ENCODE measurements around the gene LAMTOR5. TPM values are rescaled to one million over a fixed set of nuclear protein-coding genes. Genes with fewer than 3 reads are reported as not detected.

LAMTOR5 gene
- total RNA-seq, 2 donors from 2014 or later, result 130 to 146 TPM

- Histone ChIP-seq H3K4me3 (no peak overlapping the region), H3K9ac (ENCODE audit: low read depth in 2 of 2, low read length in 2 of 2) (no peak overlapping the region), H3K9me3 (no peaks in the 10 kb centered on the region), H3K27ac (no peak overlapping the region), H3K36me3 (peaks cover 3% of the 10 kb centered on the region), H3K4me1 (no peaks in the 10 kb centered on the region), H3K27me3 (no peaks in the 10 kb centered on the region)
- no peak for TF ChIP-seq CTCF (IDR thresholded peaks at IDR 0.05)
- intact Hi-C loops (cut with DNase I), result no loop called here
- DNase-seq, result no peak
Observed at GRCh38 chr1:110383251-110383990, 24.1 kb downstream of the LAMTOR5 start.

DNA sequence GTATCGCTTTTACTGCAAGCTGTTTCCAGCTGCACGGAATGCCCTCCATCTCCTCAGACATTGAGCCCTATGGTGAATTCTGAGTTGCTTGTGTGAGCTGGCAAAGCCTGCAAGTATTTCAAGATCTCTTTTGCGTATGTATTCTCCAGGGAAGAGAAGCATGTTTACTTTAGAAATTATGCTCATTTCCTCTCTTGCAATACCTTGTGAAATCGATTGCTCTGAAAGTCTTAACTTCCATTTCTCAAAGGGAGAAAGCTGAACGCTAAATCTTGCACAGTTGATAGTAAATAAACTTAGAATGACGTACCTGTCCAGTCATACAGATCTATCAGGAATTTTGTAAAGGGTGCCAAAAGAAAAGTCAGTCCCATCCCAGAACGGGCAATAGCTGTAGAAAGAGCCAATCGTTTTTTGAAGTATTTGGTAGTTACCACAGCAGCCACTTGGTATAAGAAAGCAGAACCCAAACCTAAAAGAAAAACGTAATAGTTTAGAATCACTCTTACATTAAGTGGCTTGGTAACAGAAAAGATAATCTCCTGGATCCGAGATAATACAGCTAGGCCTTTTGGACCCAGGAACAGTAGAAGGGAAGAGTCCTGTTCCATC, 26.7 kb downstream of the LAMTOR5 start:
- TF ChIP-seq CTCF (IDR thresholded peaks at IDR 0.05), result no peak

DNA sequence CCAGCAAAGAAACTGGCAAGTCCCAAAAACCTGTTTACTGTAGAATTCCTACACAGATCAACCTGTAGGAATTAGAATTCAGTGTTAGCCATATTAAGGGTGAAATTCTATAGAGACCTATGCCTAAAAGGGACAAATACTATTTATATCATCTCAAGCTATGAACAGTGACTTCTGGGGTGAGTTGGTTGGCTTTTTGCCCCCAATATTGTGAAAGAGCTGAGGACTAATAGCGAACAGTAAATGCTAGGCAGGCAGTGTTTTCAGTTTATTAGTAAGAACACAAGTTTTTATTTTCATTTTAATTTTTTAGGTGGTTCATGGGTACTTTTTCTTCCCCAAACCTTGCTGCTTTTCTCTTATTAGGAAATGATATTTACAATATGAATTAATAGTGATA, 32.0 kb downstream of the LAMTOR5 start:
- TF ChIP-seq CTCF (IDR thresholded peaks at IDR 0.05), result no peak
- Histone ChIP-seq H3K36me3 (peaks cover 5% of the 10 kb centered on the region), H3K9ac (ENCODE audit: low read depth in 2 of 2, low read length in 2 of 2) (no peak overlapping the region), H3K27me3 (no peaks in the 10 kb centered on the region), H3K9me3 (no peaks in the 10 kb centered on the region), H3K4me3 (no peak overlapping the region), H3K4me1 (no peaks in the 10 kb centered on the region), H3K27ac (no peak overlapping the region)
- intact Hi-C loops (cut with DNase I), result no loop called here
- no peak for DNase-seq

More for the DNA sequence above, 26.7 kb downstream of the LAMTOR5 start:
- H3K9me3 ChIP-seq, result no peaks in the 10 kb centered on the region
- H3K4me1 ChIP-seq, result no peaks in the 10 kb centered on the region
- H3K27ac ChIP-seq, result no peak overlapping the region
- no peak overlapping the region for H3K4me3 ChIP-seq
- H3K36me3 ChIP-seq, result peaks cover 5% of the 10 kb centered on the region
- H3K27me3 ChIP-seq, result no peaks in the 10 kb centered on the region
- no peak for DNase-seq
- H3K9ac ChIP-seq (ENCODE audit: low read depth in 2 of 2, low read length in 2 of 2), result no peak overlapping the region
- intact Hi-C loops (cut with DNase I), result no loop called here

- Histone ChIP-seq H3K27me3 (no peaks in the 10 kb centered on the region), H3K9me3 (no peaks in the 10 kb centered on the region), H3K36me3 (no peaks in the 10 kb centered on the region)
Observed at GRCh38 chr1:110370827-110371226, 36.7 kb downstream of the LAMTOR5 start.

GRCh38 chr1:110364221-110364620, 43.3 kb downstream of the LAMTOR5 start:
- Histone ChIP-seq H3K27me3 (no peaks in the 10 kb centered on the region), H3K4me3 (no peak overlapping the region), H3K36me3 (no peaks in the 10 kb centered on the region), H3K4me1 (no peaks in the 10 kb centered on the region), H3K9me3 (no peaks in the 10 kb centered on the region), H3K9ac (ENCODE audit: low read depth in 2 of 2, low read length in 2 of 2) (no peak overlapping the region), H3K27ac (no peak overlapping the region)
- intact Hi-C loops (cut with DNase I), result no loop called here
- TF ChIP-seq CTCF (IDR thresholded peaks at IDR 0.05), result no peak
- DNase-seq, result no peak

More at GRCh38 chr1:110370827-110371226, 36.7 kb downstream of the LAMTOR5 start:
- no peak for DNase-seq
- intact Hi-C loops (cut with DNase I), result no loop called here
- Histone ChIP-seq H3K9ac (ENCODE audit: low read depth in 2 of 2, low read length in 2 of 2) (no peak overlapping the region), H3K4me3 (no peak overlapping the region), H3K4me1 (no peaks in the 10 kb centered on the region), H3K27ac (no peak overlapping the region)
- no peak for TF ChIP-seq CTCF (IDR thresholded peaks at IDR 0.05)
